GM13977 (cell line): ENCODE measurements around the gene RSRC1.

Source experiments
- DNase-seq: peaks from one replicate; pipeline ENCODE4 v3.0.0; 2012; ENCODE audit warnings: low spot score
- in situ Hi-C: fragments of 300-500 bp; cut with MboI; formaldehyde crosslinking; loops from one replicate; pipeline ENCODE4 v1.12.0; 2022; ENCODE audit warnings: low sequenced_read_pairs, low pct_unique_long_range_greater_than_20kb, mixed read lengths, inconsistent platforms; ENCODE audit not compliant: unreplicated experiment
- TF ChIP-seq, protein P1 (sequence below): IDR thresholded peaks from 2 replicates; pipeline ENCODE4 v1.5.1; 2012; ENCODE audit warnings: mild to moderate bottlenecking, control low read depth; ENCODE audit not compliant: insufficient read depth; ENCODE audit errors: extremely low read depth, missing control alignments

RSRC1 gene

DNA sequence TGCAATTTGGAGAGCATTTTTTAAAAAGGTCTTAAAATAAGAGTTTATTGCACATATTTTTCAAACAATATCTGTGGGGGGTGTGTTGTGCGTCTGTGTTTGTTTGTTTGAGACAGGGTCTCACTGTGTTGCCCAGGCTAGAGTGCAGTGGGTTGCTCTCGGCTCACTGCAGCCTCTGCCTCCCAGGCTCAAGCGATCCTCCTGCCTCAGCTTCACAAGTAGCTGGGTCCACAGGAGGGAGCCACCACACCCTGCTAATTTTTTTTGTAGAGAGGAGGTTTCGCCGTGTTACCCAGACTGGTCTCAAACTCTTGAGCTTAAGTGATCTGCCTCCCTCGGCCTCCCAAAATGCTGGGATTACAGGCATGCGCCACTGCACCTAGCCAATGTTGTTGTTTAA, 463.8 kb downstream of the RSRC1 start:
- TF ChIP-seq, protein P1, sequence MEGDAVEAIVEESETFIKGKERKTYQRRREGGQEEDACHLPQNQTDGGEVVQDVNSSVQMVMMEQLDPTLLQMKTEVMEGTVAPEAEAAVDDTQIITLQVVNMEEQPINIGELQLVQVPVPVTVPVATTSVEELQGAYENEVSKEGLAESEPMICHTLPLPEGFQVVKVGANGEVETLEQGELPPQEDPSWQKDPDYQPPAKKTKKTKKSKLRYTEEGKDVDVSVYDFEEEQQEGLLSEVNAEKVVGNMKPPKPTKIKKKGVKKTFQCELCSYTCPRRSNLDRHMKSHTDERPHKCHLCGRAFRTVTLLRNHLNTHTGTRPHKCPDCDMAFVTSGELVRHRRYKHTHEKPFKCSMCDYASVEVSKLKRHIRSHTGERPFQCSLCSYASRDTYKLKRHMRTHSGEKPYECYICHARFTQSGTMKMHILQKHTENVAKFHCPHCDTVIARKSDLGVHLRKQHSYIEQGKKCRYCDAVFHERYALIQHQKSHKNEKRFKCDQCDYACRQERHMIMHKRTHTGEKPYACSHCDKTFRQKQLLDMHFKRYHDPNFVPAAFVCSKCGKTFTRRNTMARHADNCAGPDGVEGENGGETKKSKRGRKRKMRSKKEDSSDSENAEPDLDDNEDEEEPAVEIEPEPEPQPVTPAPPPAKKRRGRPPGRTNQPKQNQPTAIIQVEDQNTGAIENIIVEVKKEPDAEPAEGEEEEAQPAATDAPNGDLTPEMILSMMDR, result no peak
- in situ Hi-C loops, result no loop called here
- no peak for DNase-seq

DNA sequence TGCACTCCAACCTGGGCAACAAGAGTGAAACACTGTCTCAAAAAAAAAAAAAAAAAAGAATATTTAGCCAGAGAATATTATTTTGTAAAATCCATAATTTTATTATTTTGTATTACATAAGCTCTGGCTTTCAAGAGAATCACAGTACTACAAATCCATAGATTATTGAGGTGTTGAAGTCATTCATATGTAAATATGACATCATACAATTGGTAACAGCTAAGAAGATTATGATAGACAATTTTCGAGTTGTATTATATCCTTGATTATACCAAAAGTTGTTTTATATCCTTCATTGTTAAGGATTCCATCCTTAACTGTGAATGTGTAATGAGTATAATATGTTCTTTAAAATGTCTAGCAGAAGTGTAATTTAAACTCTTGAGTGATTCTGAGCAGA, 464.8 kb downstream of the RSRC1 start:
- no peak for DNase-seq
- TF ChIP-seq, protein P1, result no peak
- in situ Hi-C loops, result no loop called here

DNA sequence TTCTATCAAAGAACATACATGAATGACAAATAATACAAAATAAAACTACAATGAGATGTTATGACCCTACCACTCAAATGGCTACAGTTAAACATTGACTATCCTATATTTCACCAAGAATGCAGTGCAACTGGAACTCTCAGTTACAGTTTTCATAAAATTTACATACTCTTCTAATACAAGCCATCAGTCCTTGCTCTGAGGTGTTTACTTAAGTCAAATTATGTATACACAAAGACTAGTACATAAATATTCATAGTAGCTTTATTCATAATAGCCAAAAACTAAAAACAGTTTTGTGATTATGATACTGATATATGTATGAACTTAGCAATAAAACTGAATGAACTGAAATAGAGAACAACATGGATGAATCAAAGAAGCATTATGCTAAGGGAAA, 480.3 kb downstream of the RSRC1 start:
- TF ChIP-seq, protein P1, result no peak
- DNase-seq, result no peak
- in situ Hi-C loops, result no loop called here
